CD14-positive monocyte (primary cell): ENCODE data around the gene C12orf56. TPM values are rescaled to one million over a fixed set of nuclear protein-coding genes. Genes with fewer than 3 reads are reported as not detected.

Source experiments
- DNase-seq, 3 donors: peaks; one replicate each; pipeline ENCODE4 v3.0.0-alpha.2; 2011 to 2022
- H2AFZ ChIP-seq: 2 replicates; pipeline ENCODE4 v1.6.0; 2012; ENCODE audit warnings: mild to moderate bottlenecking, low read depth, low read length, inconsistent platforms; ENCODE audit not compliant: insufficient read depth, poor library complexity, severe bottlenecking
- H3K27ac ChIP-seq, 2 donors: 1 replicate in 1 of 2; 2 replicates in 1 of 2; pipeline ENCODE4 v1.5.1; 2012 to 2013; ENCODE audit warnings: low read length in 2 of 2, control low read depth in 1 of 2, inconsistent platforms in 1 of 2, low read depth in 1 of 2, mild to moderate bottlenecking in 1 of 2
- H3K27me3 ChIP-seq, 2 donors: one replicate each; pipeline versions ENCODE4 v1.6.0 to v1.6.1; 2011 to 2013; ENCODE audit warnings: low read length in 2 of 2; ENCODE audit not compliant: control insufficient read depth in 2 of 2, insufficient read depth in 2 of 2
- H3K36me3 ChIP-seq, 2 donors: replicated peaks in 1 of 2; 1 replicate in 1 of 2; 2 replicates in 1 of 2; pipeline versions ENCODE4 v1.5.1 to v1.6.1; 2012 to 2013; ENCODE audit warnings: low read length in 2 of 2, control low read depth in 1 of 2, inconsistent platforms in 1 of 2, mild to moderate bottlenecking in 1 of 2; ENCODE audit not compliant: insufficient read depth in 2 of 2, control insufficient read depth in 1 of 2
- H3K4me1 ChIP-seq, 2 donors: 1 replicate in 1 of 2; 2 replicates in 1 of 2; pipeline versions ENCODE4 v1.5.1 to v1.6.1; 2012 to 2013; ENCODE audit warnings: low read length in 2 of 2, control low read depth in 1 of 2, inconsistent platforms in 1 of 2, mild to moderate bottlenecking in 1 of 2, moderate library complexity in 1 of 2; ENCODE audit not compliant: insufficient read depth in 2 of 2, control insufficient read depth in 1 of 2
- H3K4me2 ChIP-seq: replicated peaks from 2 replicates; pipeline ENCODE3; 2012; ENCODE audit warnings: low read length, moderate library complexity, mild to moderate bottlenecking; ENCODE audit not compliant: poor library complexity, severe bottlenecking; ENCODE audit errors: extremely low read depth
- H3K4me3 ChIP-seq, 3 experiments: fragments of 200-600 bp in 1 of 3; sonication (generic) in 1 of 3; replicated peaks in 1 of 3; 1 replicate in 2 of 3; 2 replicates in 1 of 3; pipeline ENCODE4 v1.5.1; 2011 to 2013; ENCODE audit warnings: low read length in 3 of 3, mild to moderate bottlenecking in 3 of 3, control low read depth in 2 of 3, low read depth in 2 of 3, inconsistent platforms in 1 of 3, moderate library complexity in 1 of 3
- H3K79me2 ChIP-seq: 2 replicates; pipeline ENCODE4 v1.6.0; 2012; ENCODE audit warnings: mild to moderate bottlenecking, control low read depth, inconsistent platforms, low read length, moderate library complexity; ENCODE audit not compliant: insufficient read depth
- H3K9ac ChIP-seq: 2 replicates; pipeline ENCODE4 v1.6.0; 2017; ENCODE audit warnings: low read length, mild to moderate bottlenecking; ENCODE audit not compliant: insufficient read depth, poor library complexity, severe bottlenecking
- H3K9me3 ChIP-seq, 2 donors: replicated peaks in 1 of 2; 1 replicate in 1 of 2; 2 replicates in 1 of 2; pipeline versions ENCODE4 v1.5.1 to v1.6.1; 2012 to 2013; ENCODE audit warnings: low read length in 2 of 2, control low read depth in 1 of 2; ENCODE audit not compliant: control insufficient read depth in 1 of 2, insufficient read depth in 1 of 2
- H4K20me1 ChIP-seq: 2 replicates; pipeline ENCODE4 v1.6.0; 2012; ENCODE audit warnings: mild to moderate bottlenecking, low read length, control low read depth, moderate library complexity; ENCODE audit not compliant: insufficient read depth
- H3K27ac Mint-ChIP-seq, 7 donors: one replicate each; pipeline ENCODE4 v1.8.0; 2020; ENCODE audit warnings: mild to moderate bottlenecking in 7 of 7, mixed read lengths in 7 of 7, moderate library complexity in 6 of 7, inconsistent platforms in 2 of 7
- H3K27me3 Mint-ChIP-seq, 3 donors: one replicate each; pipeline ENCODE4 v1.8.0; 2021 to 2022; ENCODE audit warnings: low read depth in 3 of 3, mild to moderate bottlenecking in 3 of 3, mixed read lengths in 3 of 3, moderate library complexity in 3 of 3, inconsistent platforms in 1 of 3
- H3K36me3 Mint-ChIP-seq, 2 donors: one replicate each; pipeline ENCODE4 v1.8.0; 2020; ENCODE audit warnings: mixed read lengths in 2 of 2, inconsistent platforms in 1 of 2, mild to moderate bottlenecking in 1 of 2
- H3K4me1 Mint-ChIP-seq: one replicate; pipeline ENCODE4 v1.8.0; 2020; ENCODE audit warnings: mild to moderate bottlenecking, mixed read lengths
- H3K4me3 Mint-ChIP-seq, 2 donors: one replicate each; pipeline ENCODE4 v1.8.0; 2020; ENCODE audit warnings: mild to moderate bottlenecking in 2 of 2, mixed read lengths in 2 of 2, moderate library complexity in 1 of 2
- H3K9me3 Mint-ChIP-seq, 7 donors: one replicate each; pipeline ENCODE4 v1.8.0; 2020 to 2022; ENCODE audit warnings: mixed read lengths in 7 of 7, mild to moderate bottlenecking in 6 of 7, moderate library complexity in 6 of 7, inconsistent platforms in 2 of 7
- CTCF ChIP-seq: fragments of 200-600 bp; IDR thresholded peaks from one replicate; pipeline ENCODE4 v1.8.0; 2022; ENCODE audit warnings: antibody characterized with exemption, mild to moderate bottlenecking
- WGBS: methylation state at CpG from one replicate; pipeline ENCODE4 v1.1.5; 2013; ENCODE audit warnings: missing lambda C conversion rate; ENCODE audit not compliant: insufficient coverage; 5-methylcytosine and 5-hydroxymethylcytosine counted together
- intact Hi-C, 2 donors: fragments of 100-400 bp; cut with micrococcal nuclease; formaldehyde crosslinking; loops; one replicate each; pipeline versions ENCODE4 v1.15.0 to v1.15.1; 2023
- polyA plus RNA-seq, 3 donors: library from polyadenylated mRNA; depleted of rRNA in 1 of 3; unstranded in 2 of 3; stranded (reverse) in 1 of 3; fragments of 300-500 nt in 2 of 3; fragments of >200 nt in 1 of 3; fragmentation: Illumina TruSeq in 2 of 3; gene quantifications; 1 replicate in 2 of 3; 2 replicates in 1 of 3; pipeline ENCODE4 v1.2.3, GENCODE V29; 2012 to 2021

The C12orf56 gene
- polyA plus RNA-seq, 3 donors = not detected

GRCh38 chr12:64318605-64319004 lies 72.0 kb downstream of the C12orf56 start:
- DNase-seq = no peak
- peaks cover 1 to 4% (median 3%) of the 10 kb centered on the region in 3 donors for H3K27me3 Mint-ChIP-seq
- H3K9me3 Mint-ChIP-seq = no peaks in the 10 kb centered on the region
- Histone ChIP-seq H3K27ac (no peak overlapping the region), H3K4me3 (no peak overlapping the region), H3K79me2 (no peaks in the 10 kb centered on the region), H4K20me1 (no peaks in the 10 kb centered on the region), H3K9ac (no peak overlapping the region), H3K36me3 (no peaks in the 10 kb centered on the region), H3K4me2 (no peak overlapping the region), H3K4me1 (no peaks in the 10 kb centered on the region), H3K9me3 (no peaks in the 10 kb centered on the region), H3K27me3 (no peaks in the 10 kb centered on the region), H2AFZ (no peak overlapping the region)
- no peak for TF ChIP-seq CTCF
- 86% methylated on average over 1 of the region's 3 CpGs for WGBS
- H3K4me1 Mint-ChIP-seq = no peaks in the 10 kb centered on the region
- no peak overlapping the region for H3K27ac Mint-ChIP-seq
- intact Hi-C loops = no loop called here
- H3K36me3 Mint-ChIP-seq = no peaks in the 10 kb centered on the region
- H3K4me3 Mint-ChIP-seq = no peak overlapping the region

GRCh38 chr12:64311877-64312276 lies 78.7 kb downstream of the C12orf56 start:
- H3K79me2 ChIP-seq = no peaks in the 10 kb centered on the region
- Mint-ChIP-seq H3K4me3 (no peak overlapping the region), H3K27ac (no peak overlapping the region), H3K27me3 (peaks cover 1 to 3% (median 1%) of the 10 kb centered on the region in 3 donors), H3K9me3 (peaks cover 0 to 6% (median 0%) of the 10 kb centered on the region in 7 donors), H3K4me1 (no peaks in the 10 kb centered on the region), H3K36me3 (no peaks in the 10 kb centered on the region)
- H3K9ac ChIP-seq = no peak overlapping the region
- H3K27ac ChIP-seq = no peak overlapping the region
- no peak overlapping the region for H3K4me3 ChIP-seq
- no peak for DNase-seq
- no peak for TF ChIP-seq CTCF
- no peaks in the 10 kb centered on the region for H3K4me1 ChIP-seq
- no peak overlapping the region for H3K4me2 ChIP-seq
- intact Hi-C loops = no loop called here
- H4K20me1 ChIP-seq = no peaks in the 10 kb centered on the region
- no peak overlapping the region for H2AFZ ChIP-seq
- H3K36me3 ChIP-seq = no peaks in the 10 kb centered on the region
- H3K9me3 ChIP-seq = no peaks in the 10 kb centered on the region
- 100% methylated on average over 2 of the region's 4 CpGs for WGBS
- no peaks in the 10 kb centered on the region for H3K27me3 ChIP-seq
